Measurements from ENCODE around the gene CXCL12. TPM values are rescaled to one million over a fixed set of nuclear protein-coding genes. Genes with fewer than 3 reads are reported as not detected.

CXCL12 gene
- total and polyA plus RNA-seq, 2 of the 13 experiments (the other 11 are each of a cell fraction or from before 2014, with no cell fraction given), result not detected

- no peak for TF ChIP-seq SP2 (CRISPR knock-in tag; IDR thresholded peaks at IDR 0.05)
- H3K4me3 ChIP-seq (replicated peaks in 1 of 3; ENCODE audit: insufficient read depth in 1 of 3, low read depth in 2 of 3, low read length in 3 of 3), result no peak overlapping the region
- H3K4me1 ChIP-seq (ENCODE audit: insufficient read depth, low read length), result no peaks in the 10 kb centered on the region
- ChIA-PET CTCF (ENCODE audit: low intra/inter-chr PET ratio, low total read pairs) (no interaction called here), POLR2A (no interaction called here)
- no peaks in the 10 kb centered on the region for H3K27me3 ChIP-seq (ENCODE audit: control insufficient read depth in 1 of 2, insufficient read depth in 2 of 2, low read length in 2 of 2)
- no peak overlapping the region for H3K4me2 ChIP-seq (ENCODE audit: low read depth, low read length)
- no peaks in the 10 kb centered on the region for H3K9me3 ChIP-seq (ENCODE audit: low read length)
- no peak overlapping the region for H2AFZ ChIP-seq (ENCODE audit: low read length)
- no peaks in the 10 kb centered on the region for H3K36me3 ChIP-seq (replicated peaks in 1 of 2; ENCODE audit: control insufficient read depth in 1 of 2, insufficient read depth in 2 of 2, low read length in 2 of 2)
- H3K9ac ChIP-seq (ENCODE audit: insufficient read depth, low read depth, low read length), result no peak overlapping the region
- in situ Hi-C loops (cut with HindIII; ENCODE audit: extremely low pct_ligation_motif_present, low pct_unique_long_range_greater_than_20kb) (no loop called here), intact Hi-C loops (cut with micrococcal nuclease; ENCODE audit: unreplicated experiment) (no loop called here)
- H3K27ac ChIP-seq (ENCODE audit: extremely low read length, insufficient read depth, low read length), result no peak overlapping the region
- no TSS peak for BruUV-seq (replicated peaks)
- no peak for DNase-seq (ENCODE audit: low spot score)
- H4K20me1 ChIP-seq (ENCODE audit: insufficient read depth, low read length), result no peaks in the 10 kb centered on the region
- FAIRE-seq, result no peak
- no peaks in the 10 kb centered on the region for H3K79me2 ChIP-seq (ENCODE audit: insufficient read depth, low read length)
- WGBS (ENCODE audit: low lambda C conversion rate), result no CpG with 5 or more reads among the region's 2 CpGs
- no peak for ATAC-seq
Observed at GRCh38 chr10:44427479-44427878, 42.6 kb upstream of the CXCL12 start.

DNA sequence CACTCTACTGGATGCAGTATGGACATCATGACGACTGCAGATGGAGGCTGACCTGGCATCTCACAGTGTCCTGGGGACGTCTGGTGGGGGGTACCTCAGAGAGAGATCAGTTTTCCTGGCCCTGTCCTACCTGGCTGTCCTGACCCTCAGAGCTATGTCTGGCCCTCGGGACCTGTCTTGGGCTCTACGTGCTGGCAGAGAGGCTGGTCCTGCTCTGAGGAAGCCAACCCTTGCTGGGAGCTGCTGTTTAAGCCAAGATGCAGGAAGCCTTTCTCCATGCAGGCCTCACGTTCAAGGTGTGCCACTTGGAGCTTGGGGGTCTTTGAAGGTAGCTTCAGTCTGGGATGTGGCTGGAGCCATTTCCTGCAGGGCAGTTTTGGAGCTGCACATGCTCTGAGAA lies 42.1 kb upstream of the CXCL12 start:
- Histone ChIP-seq H3K27ac (ENCODE audit: extremely low read length, insufficient read depth, low read length) (no peak overlapping the region), H3K9ac (ENCODE audit: insufficient read depth, low read depth, low read length) (no peak overlapping the region), H3K4me3 (replicated peaks in 1 of 3; ENCODE audit: insufficient read depth in 1 of 3, low read depth in 2 of 3, low read length in 3 of 3) (no peak overlapping the region), H3K4me1 (ENCODE audit: insufficient read depth, low read length) (no peaks in the 10 kb centered on the region), H3K4me2 (ENCODE audit: low read depth, low read length) (no peak overlapping the region), H4K20me1 (ENCODE audit: insufficient read depth, low read length) (no peaks in the 10 kb centered on the region), H3K36me3 (replicated peaks in 1 of 2; ENCODE audit: control insufficient read depth in 1 of 2, insufficient read depth in 2 of 2, low read length in 2 of 2) (no peaks in the 10 kb centered on the region), H3K9me3 (ENCODE audit: low read length) (no peaks in the 10 kb centered on the region), H2AFZ (ENCODE audit: low read length) (no peak overlapping the region), H3K27me3 (ENCODE audit: control insufficient read depth in 1 of 2, insufficient read depth in 2 of 2, low read length in 2 of 2) (no peaks in the 10 kb centered on the region), H3K79me2 (ENCODE audit: insufficient read depth, low read length) (no peaks in the 10 kb centered on the region)
- FAIRE-seq, result no peak
- CTCF ChIA-PET (ENCODE audit: low intra/inter-chr PET ratio, low total read pairs), result no interaction called here
- 0% methylated on average over 3 of the region's 5 CpGs for WGBS (ENCODE audit: low lambda C conversion rate)
- in situ Hi-C loops (cut with HindIII; ENCODE audit: extremely low pct_ligation_motif_present, low pct_unique_long_range_greater_than_20kb) (no loop called here), intact Hi-C loops (cut with micrococcal nuclease; ENCODE audit: unreplicated experiment) (no loop called here)
- no peak for ATAC-seq
- BruUV-seq (replicated peaks), result no TSS peak
- DNase-seq (ENCODE audit: low spot score), result no peak
- POLR2A ChIA-PET, result no interaction called here
- TF ChIP-seq SOX5 (CRISPR knock-in tag; IDR thresholded peaks at IDR 0.05; ENCODE audit: borderline replicate concordance), result no peak
- TF ChIP-seq MED8 (CRISPR knock-in tag; IDR thresholded peaks at IDR 0.05; ENCODE audit: insufficient replicate concordance), result no peak
- TF ChIP-seq HIC2 (CRISPR knock-in tag; IDR thresholded peaks at IDR 0.05; ENCODE audit: low read depth), result no peak
- TF ChIP-seq, protein P1, sequence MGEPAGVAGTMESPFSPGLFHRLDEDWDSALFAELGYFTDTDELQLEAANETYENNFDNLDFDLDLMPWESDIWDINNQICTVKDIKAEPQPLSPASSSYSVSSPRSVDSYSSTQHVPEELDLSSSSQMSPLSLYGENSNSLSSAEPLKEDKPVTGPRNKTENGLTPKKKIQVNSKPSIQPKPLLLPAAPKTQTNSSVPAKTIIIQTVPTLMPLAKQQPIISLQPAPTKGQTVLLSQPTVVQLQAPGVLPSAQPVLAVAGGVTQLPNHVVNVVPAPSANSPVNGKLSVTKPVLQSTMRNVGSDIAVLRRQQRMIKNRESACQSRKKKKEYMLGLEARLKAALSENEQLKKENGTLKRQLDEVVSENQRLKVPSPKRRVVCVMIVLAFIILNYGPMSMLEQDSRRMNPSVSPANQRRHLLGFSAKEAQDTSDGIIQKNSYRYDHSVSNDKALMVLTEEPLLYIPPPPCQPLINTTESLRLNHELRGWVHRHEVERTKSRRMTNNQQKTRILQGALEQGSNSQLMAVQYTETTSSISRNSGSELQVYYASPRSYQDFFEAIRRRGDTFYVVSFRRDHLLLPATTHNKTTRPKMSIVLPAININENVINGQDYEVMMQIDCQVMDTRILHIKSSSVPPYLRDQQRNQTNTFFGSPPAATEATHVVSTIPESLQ (CRISPR knock-in tag; conservative IDR thresholded peaks at IDR 0.05), result no peak
- TF ChIP-seq RBFOX2 (IDR thresholded peaks at IDR 0.05; ENCODE audit: low read depth, low read length), result no peak
- TF ChIP-seq, protein P2, sequence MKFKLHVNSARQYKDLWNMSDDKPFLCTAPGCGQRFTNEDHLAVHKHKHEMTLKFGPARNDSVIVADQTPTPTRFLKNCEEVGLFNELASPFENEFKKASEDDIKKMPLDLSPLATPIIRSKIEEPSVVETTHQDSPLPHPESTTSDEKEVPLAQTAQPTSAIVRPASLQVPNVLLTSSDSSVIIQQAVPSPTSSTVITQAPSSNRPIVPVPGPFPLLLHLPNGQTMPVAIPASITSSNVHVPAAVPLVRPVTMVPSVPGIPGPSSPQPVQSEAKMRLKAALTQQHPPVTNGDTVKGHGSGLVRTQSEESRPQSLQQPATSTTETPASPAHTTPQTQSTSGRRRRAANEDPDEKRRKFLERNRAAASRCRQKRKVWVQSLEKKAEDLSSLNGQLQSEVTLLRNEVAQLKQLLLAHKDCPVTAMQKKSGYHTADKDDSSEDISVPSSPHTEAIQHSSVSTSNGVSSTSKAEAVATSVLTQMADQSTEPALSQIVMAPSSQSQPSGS (CRISPR knock-in tag; IDR thresholded peaks at IDR 0.05), result no peak
- TF ChIP-seq ESRRA (CRISPR knock-in tag; IDR thresholded peaks at IDR 0.05; ENCODE audit: low read depth), result no peak
- no peak for TF ChIP-seq SMARCE1 (IDR thresholded peaks at IDR 0.05; ENCODE audit: borderline replicate concordance)
- TF ChIP-seq PITX1 (CRISPR knock-in tag; IDR thresholded peaks at IDR 0.05), result no peak
- no peak for TF ChIP-seq BCL3 (CRISPR knock-in tag; IDR thresholded peaks at IDR 0.05)
- no peak for TF ChIP-seq ZNF839 (CRISPR knock-in tag; IDR thresholded peaks at IDR 0.05; ENCODE audit: borderline replicate concordance)
- no peak for TF ChIP-seq ZNF30 (CRISPR knock-in tag; IDR thresholded peaks at IDR 0.05)

All from HepG2 (cell line).